A673 (cell line): ENCODE results near the gene TSPAN11. TPM values are rescaled to one million over a fixed set of nuclear protein-coding genes. Genes with fewer than 3 reads are reported as not detected.

Experiments
- BruUV-seq: library from RNA; stranded (reverse); fragments of 400-500 nt; replicated peaks from 2 replicates; lab custom pipeline; 2021; lab: Mats Ljungman, UMichigan
- CTCF ChIA-PET: fragments of 300-600 bp; sonication (Branson Sonifier 250); formaldehyde crosslinking; loops from one replicate; lab custom pipeline; 2022; ENCODE audit warnings: antibody characterized with exemption; lab: Charles Lee
- POLR2A ChIA-PET: fragments of 300-600 bp; sonication (Branson Sonifier 250); formaldehyde crosslinking; loops from one replicate; lab custom pipeline; 2022; ENCODE audit warnings: antibody characterized with exemption; ENCODE audit not compliant: low non-redundant PET; lab: Charles Lee
- DNase-seq: peaks from one replicate; pipeline ENCODE4 v3.0.0-alpha.2; 2015; ENCODE audit warnings: low spot score
- H3K27ac ChIP-seq: fragments of 200-600 bp; sonication (generic); 2 replicates; pipeline ENCODE4 v1.5.1; 2016; ENCODE audit warnings: mixed run types, low read depth, mild to moderate bottlenecking, mixed read lengths, antibody characterized with exemption, low read length; ENCODE audit not compliant: poor library complexity, severe bottlenecking
- H3K27me3 ChIP-seq: fragments of 200-600 bp; sonication (generic); replicated peaks from 2 replicates; pipeline ENCODE4 v1.6.1; 2017; ENCODE audit warnings: mixed run types, low read depth, mild to moderate bottlenecking, mixed read lengths, antibody characterized with exemption, low read length; ENCODE audit not compliant: insufficient read depth, poor library complexity
- H3K36me3 ChIP-seq: fragments of 200-600 bp; sonication (generic); 2 replicates; pipeline ENCODE4 v1.6.1; 2016; ENCODE audit warnings: mixed run types, mild to moderate bottlenecking, mixed read lengths, antibody characterized with exemption, low read length; ENCODE audit not compliant: insufficient read depth, poor library complexity, severe bottlenecking
- H3K4me1 ChIP-seq: fragments of 200-600 bp; sonication (generic); 2 replicates; pipeline ENCODE4 v1.6.1; 2017; ENCODE audit warnings: mixed run types, mild to moderate bottlenecking, mixed read lengths, antibody characterized with exemption, low read length; ENCODE audit not compliant: insufficient read depth, poor library complexity, severe bottlenecking
- H3K4me3 ChIP-seq: fragments of 200-600 bp; sonication (generic); 2 replicates; pipeline ENCODE4 v1.5.1; 2016; ENCODE audit warnings: low read depth, mixed run types, mild to moderate bottlenecking, mixed read lengths, low read length; ENCODE audit not compliant: poor library complexity, severe bottlenecking
- H3K9me3 ChIP-seq: fragments of 200-600 bp; sonication (generic); 2 replicates; pipeline ENCODE4 v1.6.1; 2016; ENCODE audit warnings: mixed run types, low read depth, mild to moderate bottlenecking, mixed read lengths, antibody characterized with exemption, low read length; ENCODE audit not compliant: poor library complexity, severe bottlenecking
- CTCF ChIP-seq: fragments of 300-800, 200-600 bp; sonication (generic); conservative IDR thresholded peaks from 2 replicates; pipeline ENCODE4 v1.5.1; 2017; ENCODE audit warnings: low read depth, mild to moderate bottlenecking, antibody characterized with exemption, low read length, moderate library complexity, mixed read lengths
- EZH2 ChIP-seq: fragments of 200-600 bp; sonication (generic); IDR thresholded peaks from 2 replicates; pipeline ENCODE4 v1.6.1; 2017; ENCODE audit warnings: borderline replicate concordance, low read depth, mild to moderate bottlenecking, mixed read lengths, antibody characterized with exemption, low read length; ENCODE audit not compliant: poor library complexity, severe bottlenecking
- intact Hi-C: fragments of 100-400 bp; cut with micrococcal nuclease; formaldehyde crosslinking; loops from one replicate; pipeline ENCODE4 v1.10.0; 2022; ENCODE audit not compliant: unreplicated experiment
- total RNA-seq: library from RNA; stranded (reverse); gene quantifications from 2 replicates; pipeline ENCODE4 v1.2.3, GENCODE V29; 2021

TSPAN11 gene
- total RNA-seq, 1 experiment from 2014 or later: 20.9 TPM

DNA sequence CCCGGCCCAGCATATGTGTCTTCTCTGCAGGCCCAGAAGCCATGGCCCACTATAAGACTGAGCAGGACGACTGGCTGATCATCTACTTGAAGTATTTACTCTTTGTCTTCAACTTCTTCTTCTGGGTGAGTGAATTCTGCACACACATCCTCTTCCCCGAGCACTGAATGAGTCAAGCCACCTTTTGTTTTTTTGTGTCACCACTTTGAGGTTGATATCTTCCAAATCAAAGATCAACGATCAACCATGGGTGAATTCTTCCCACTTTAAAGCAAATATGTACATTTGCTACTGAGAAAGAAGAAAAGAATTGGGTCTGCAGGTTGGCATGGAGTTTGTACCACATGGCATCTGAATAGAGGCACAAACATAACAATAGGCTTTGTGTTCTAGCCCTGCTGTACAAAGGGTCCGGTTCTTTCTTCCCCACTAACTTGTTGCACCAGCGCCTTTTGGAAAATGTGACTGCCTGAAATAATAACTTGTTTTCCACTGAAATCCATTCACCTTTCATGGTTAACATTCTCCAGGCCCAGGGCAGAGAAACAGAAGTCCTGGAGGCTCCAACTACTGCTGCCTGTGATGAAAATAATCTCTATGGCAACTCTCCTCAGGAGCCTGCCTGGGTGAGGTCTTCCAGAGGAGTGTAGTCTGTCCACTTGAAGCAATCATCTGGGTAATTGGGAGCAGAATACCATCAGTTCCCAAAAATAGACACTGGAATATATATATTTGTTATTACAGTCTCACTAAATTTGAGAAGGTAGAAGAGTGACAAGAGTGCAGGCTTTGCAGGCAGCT, 27.6 kb downstream of the TSPAN11 start:
- CTCF ChIA-PET: no interaction called here
- Histone ChIP-seq H3K4me3 (no peak overlapping the region), H3K27me3 (no peaks in the 10 kb centered on the region), H3K27ac (no peak overlapping the region), H3K36me3 (no peaks in the 10 kb centered on the region), H3K4me1 (no peaks in the 10 kb centered on the region), H3K9me3 (no peaks in the 10 kb centered on the region)
- no peak for DNase-seq
- TF ChIP-seq CTCF (no peak), EZH2 (no peak)
- intact Hi-C loops: no loop called here
- no TSS peak for BruUV-seq
- POLR2A ChIA-PET: no interaction called here

DNA sequence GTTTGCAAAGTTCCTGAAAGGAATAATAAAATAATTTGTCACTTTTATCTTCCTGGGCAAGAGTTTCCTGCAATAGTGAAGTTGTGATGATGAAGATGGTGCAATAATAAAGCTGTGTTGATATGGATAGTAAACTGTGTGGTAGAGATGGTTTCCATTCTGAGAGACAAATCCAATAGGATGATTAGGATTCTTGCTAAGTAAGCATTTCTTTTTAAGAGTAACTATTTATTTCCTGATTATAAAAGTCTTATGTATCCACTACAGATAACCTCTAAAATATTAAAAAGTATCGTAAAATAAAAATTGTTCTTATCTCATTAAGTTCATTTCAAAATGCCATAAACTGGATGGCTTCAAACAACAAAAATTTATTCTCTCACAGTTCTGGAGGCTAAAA, 28.7 kb downstream of the TSPAN11 start:
- ChIA-PET POLR2A (no interaction called here), CTCF (no interaction called here)
- intact Hi-C loops: no loop called here
- Histone ChIP-seq H3K4me3 (no peak overlapping the region), H3K36me3 (no peaks in the 10 kb centered on the region), H3K27me3 (no peaks in the 10 kb centered on the region), H3K27ac (no peak overlapping the region), H3K9me3 (no peaks in the 10 kb centered on the region), H3K4me1 (no peaks in the 10 kb centered on the region)
- DNase-seq: no peak
- TF ChIP-seq EZH2: no peak
- no peak for TF ChIP-seq CTCF
- no TSS peak for BruUV-seq

DNA sequence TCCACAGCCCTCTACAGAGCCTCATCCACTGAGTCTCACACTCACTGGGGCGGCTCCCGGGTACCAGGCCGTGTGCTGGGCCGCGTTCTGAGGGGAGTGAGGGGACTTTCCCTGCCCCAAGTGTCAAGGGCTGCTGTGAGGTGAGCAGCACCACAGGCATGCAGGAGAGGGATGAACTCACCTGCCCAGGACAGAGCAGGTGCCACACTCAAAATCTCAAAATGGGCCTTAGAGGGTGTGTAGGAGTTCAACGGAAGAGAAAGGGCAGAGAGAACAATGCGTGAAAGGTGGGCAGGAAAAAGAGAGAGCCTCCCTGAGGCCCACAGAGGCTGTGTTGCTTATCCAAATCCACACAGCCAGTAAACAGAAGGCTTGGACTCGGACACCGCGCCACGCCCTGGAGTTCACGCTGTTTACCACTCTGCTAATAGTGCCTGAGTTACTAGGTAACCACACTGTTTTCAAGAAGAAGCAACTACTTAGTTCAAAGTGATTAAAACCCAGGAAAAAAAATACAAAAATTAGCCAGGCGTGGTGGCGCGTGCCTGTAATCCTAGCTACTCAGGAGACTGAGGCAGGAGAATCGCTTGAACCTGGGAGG, 32.7 kb downstream of the TSPAN11 start:
- Histone ChIP-seq H3K4me1 (no peaks in the 10 kb centered on the region), H3K27ac (no peak overlapping the region), H3K4me3 (no peak overlapping the region), H3K9me3 (no peaks in the 10 kb centered on the region), H3K27me3 (no peaks in the 10 kb centered on the region), H3K36me3 (no peaks in the 10 kb centered on the region)
- TF ChIP-seq EZH2 (no peak), CTCF (no peak)
- no TSS peak for BruUV-seq
- intact Hi-C loops: no loop called here
- DNase-seq: no peak
- CTCF ChIA-PET: no interaction called here
- POLR2A ChIA-PET: no interaction called here
